Adipocyte (in vitro differentiated cells): ENCODE measurements around the gene IFT81.

Experiments
- DNase-seq: peaks from one replicate; pipeline ENCODE4 v3.0.0-alpha.2; 2015; ENCODE audit warnings: low read depth
- H3K27me3 ChIP-seq: replicated peaks from 2 replicates; pipeline ENCODE4 v1.7.0; 2013; ENCODE audit warnings: mild to moderate bottlenecking, low read length, moderate library complexity; ENCODE audit not compliant: control insufficient read depth, insufficient read depth
- H3K36me3 ChIP-seq: 2 replicates; pipeline ENCODE4 v1.7.0; 2013; ENCODE audit warnings: low read length, mild to moderate bottlenecking, moderate library complexity; ENCODE audit not compliant: control insufficient read depth, insufficient read depth, severe bottlenecking
- H3K4me1 ChIP-seq: 2 replicates; pipeline ENCODE4 v1.7.0; 2013; ENCODE audit warnings: mild to moderate bottlenecking, low read length, moderate library complexity; ENCODE audit not compliant: control insufficient read depth, insufficient read depth
- H3K4me3 ChIP-seq: 2 replicates; pipeline ENCODE4 v1.7.0; 2013; ENCODE audit warnings: mild to moderate bottlenecking, low read length, moderate library complexity
- H3K9ac ChIP-seq: 2 replicates; pipeline ENCODE4 v1.7.0; 2013; ENCODE audit warnings: mild to moderate bottlenecking, low read length, moderate library complexity
- H3K9me3 ChIP-seq: 2 replicates; pipeline ENCODE4 v1.7.0; 2013; ENCODE audit warnings: mild to moderate bottlenecking, low read length, moderate library complexity; ENCODE audit not compliant: control insufficient read depth

IFT81 gene

DNA sequence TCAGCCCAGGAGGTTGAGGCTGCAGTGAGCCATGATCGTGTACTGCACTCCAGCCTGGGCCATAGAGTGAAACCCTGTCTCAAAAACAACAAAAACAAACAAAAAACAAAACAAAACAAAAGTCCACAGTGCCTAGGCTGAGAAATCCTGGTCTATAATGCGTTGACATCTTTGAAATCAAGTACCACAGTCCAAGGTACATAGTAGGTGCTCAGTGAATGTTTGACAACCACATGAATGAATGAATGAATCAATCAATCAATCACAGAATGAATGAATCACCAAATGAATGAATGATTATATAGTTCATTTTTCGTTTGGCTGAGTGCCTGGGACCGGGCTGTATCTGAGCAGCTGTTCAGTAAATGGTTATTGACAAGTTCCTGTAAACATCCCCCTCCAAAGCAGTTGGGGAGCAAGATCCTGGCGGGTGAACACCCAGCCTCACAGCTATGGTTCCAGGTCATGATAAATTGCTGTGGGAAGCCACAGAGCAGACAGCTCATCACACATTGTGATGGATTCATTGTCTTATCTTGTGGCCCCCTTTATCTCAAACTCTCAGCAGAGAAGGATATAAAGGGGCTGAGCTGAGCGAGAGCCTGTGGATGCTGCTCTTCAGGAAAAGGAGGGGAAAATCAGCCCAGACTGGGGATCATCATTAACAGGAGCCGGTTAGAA is 30.4 kb upstream of the IFT81 start:
- DNase-seq, result no peak
- H3K36me3 ChIP-seq, result no peaks in the 10 kb centered on the region
- no peak overlapping the region for H3K4me3 ChIP-seq
- no peaks in the 10 kb centered on the region for H3K9me3 ChIP-seq
- H3K4me1 ChIP-seq, result no peaks in the 10 kb centered on the region
- peaks cover 25% of the 10 kb centered on the region for H3K27me3 ChIP-seq
- H3K9ac ChIP-seq, result no peak overlapping the region

DNA sequence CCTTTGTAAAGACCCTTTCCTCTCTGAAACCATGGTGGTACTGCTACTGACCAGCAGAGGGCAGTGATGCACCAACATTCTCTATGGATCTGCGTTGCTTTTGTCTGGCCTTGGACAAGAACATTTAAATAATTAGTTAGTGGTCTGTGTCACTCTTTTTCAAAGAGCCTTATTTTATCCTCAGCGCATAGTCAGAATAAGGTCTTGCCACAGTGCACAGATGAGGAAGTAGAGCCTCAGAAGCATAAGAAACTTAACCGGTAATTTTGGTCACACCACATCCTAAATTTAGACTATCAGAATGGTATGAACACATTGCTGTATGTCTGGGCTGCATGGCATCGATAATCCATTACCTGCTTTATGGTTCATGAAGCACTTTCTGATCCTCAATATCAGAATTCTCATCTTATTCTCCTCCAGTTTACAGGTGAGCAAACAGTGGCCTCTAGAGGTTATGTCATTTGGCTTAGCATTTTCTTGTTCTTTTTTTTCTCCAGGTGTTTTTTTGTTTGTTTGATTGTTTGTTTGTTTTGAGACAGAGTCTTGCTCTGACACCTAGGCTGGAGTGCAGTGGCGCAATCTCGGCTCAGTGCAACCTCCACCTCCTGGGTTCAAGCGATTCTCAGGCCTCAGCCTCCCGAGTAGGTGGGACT is 23.7 kb upstream of the IFT81 start:
- Histone ChIP-seq H3K9me3 (no peaks in the 10 kb centered on the region), H3K27me3 (no peaks in the 10 kb centered on the region), H3K4me3 (no peak overlapping the region), H3K9ac (peak overlapping the region; percentile 1), H3K36me3 (no peaks in the 10 kb centered on the region), H3K4me1 (peaks cover 11% of the 10 kb centered on the region)
- DNase-seq, result peak; percentile 92

DNA sequence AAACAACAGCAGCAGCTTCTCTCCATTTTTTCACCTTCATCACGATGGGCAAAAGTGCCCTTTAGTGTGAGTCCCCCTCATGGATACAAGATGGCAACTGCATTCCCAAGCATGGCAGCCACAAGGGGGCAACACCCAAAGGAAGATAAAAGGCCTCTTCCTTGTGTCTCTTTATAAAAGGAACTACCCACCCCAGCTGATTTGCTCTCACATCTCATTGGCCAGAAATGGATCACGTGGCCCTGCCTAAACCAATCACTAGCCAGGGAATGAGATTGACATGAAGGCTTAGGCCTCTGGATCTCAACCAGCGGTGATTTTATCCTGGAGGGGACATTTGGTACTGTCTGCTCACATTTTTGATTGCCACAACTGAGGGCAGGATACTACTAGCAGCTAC is 21.9 kb upstream of the IFT81 start:
- Histone ChIP-seq H3K9me3 (no peaks in the 10 kb centered on the region), H3K9ac (no peak overlapping the region), H3K27me3 (no peaks in the 10 kb centered on the region), H3K4me3 (no peak overlapping the region), H3K36me3 (no peaks in the 10 kb centered on the region), H3K4me1 (peaks cover 21% of the 10 kb centered on the region)
- DNase-seq, result peak; percentile 53

DNA sequence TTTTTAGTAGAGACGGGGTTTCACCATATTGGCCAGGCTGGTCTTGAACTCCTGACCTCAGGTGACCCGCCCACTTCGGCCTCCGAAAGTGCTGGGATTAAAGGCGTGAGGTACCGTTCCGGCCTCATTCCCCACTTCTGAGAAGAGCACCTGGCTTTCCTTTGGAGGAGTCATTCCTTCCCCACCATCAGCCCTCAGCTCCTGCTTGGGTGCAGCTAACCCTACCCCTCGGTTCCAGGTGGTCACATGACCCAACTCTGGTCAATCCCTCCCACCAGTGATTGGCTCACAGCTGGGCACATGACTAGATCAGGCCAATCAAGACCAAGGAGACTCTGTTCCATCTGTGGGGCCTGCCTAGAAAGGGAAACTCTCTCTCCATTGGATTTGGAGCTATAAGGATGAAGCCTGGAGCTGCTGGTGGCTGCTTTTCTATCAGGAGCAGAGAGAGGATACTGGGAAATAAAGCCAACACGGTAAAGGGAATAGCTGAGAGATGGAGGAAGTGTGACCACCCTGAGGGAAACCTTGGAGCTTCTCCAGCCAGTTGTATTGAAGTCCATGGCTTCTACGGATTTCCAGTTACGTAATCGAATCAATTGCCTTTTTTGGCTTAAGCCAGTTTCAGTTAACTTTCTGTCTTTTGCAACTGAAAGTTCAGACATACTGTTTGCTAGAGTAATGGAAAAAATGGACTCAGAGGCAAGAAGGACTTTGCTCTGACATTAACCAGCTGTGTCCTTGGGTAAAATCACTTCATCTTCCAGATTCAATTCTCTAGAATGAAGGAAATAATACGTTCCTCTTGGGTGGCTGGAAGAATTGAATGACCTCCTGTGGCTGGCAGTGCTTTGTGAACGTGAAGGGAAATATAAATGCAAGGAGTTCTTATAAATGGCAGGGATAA is 19.7 kb upstream of the IFT81 start:
- Histone ChIP-seq H3K4me3 (no peak overlapping the region), H3K9me3 (no peaks in the 10 kb centered on the region), H3K36me3 (no peaks in the 10 kb centered on the region), H3K9ac (peak overlapping the region; percentile 56), H3K4me1 (peaks cover 39% of the 10 kb centered on the region), H3K27me3 (no peaks in the 10 kb centered on the region)
- DNase-seq, result peak; percentile 76

DNA sequence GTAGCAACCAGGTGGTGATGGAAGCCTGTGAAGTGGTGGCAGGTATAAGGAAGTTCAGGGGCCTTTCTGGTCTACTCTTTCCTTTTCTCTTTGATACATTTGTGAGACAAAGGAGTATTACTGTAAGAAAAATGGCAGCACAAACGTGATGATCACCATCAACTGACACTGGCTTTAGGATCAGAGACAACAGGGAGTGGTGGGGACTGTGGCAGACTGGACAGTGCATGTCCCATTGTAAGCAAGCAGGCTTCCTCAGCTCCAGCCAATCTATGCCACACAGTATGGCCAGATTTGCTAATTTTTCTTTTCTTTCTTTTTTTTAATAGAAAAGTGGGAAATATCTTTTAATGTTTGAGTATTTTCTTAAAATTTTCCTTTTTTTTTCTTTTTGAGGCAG is 19.0 kb upstream of the IFT81 start:
- H3K9me3 ChIP-seq, result no peaks in the 10 kb centered on the region
- H3K4me1 ChIP-seq, result peaks cover 44% of the 10 kb centered on the region

DNA sequence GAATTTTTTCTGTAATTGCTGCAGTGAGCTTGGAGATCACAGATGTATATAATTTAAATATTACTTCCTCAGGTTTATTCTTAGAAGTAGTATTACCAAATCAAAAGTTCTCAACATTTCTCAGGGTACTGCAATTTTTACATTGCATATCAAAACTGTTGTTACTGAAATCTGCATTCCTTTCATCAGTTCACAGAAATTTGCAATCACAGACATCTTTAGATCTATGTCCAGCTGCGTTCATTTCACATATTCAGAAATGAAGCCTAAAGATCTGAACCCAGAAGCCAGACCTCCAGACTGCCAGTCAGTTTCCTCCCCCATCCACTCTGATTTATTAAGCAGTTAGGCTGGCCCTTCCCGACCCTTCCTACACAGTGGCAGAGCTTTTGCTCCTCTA is 18.2 kb upstream of the IFT81 start:
- Histone ChIP-seq H3K36me3 (no peaks in the 10 kb centered on the region), H3K9ac (no peak overlapping the region), H3K4me3 (no peak overlapping the region), H3K4me1 (peaks cover 44% of the 10 kb centered on the region), H3K27me3 (no peaks in the 10 kb centered on the region), H3K9me3 (no peaks in the 10 kb centered on the region)
- DNase-seq, result peak; percentile 69

More for the DNA sequence above, 19.0 kb upstream of the IFT81 start:
- H3K9ac ChIP-seq, result peak overlapping the region; percentile 56
- H3K27me3 ChIP-seq, result no peaks in the 10 kb centered on the region
- H3K36me3 ChIP-seq, result no peaks in the 10 kb centered on the region
- no peak overlapping the region for H3K4me3 ChIP-seq
- DNase-seq, result no peak

DNA sequence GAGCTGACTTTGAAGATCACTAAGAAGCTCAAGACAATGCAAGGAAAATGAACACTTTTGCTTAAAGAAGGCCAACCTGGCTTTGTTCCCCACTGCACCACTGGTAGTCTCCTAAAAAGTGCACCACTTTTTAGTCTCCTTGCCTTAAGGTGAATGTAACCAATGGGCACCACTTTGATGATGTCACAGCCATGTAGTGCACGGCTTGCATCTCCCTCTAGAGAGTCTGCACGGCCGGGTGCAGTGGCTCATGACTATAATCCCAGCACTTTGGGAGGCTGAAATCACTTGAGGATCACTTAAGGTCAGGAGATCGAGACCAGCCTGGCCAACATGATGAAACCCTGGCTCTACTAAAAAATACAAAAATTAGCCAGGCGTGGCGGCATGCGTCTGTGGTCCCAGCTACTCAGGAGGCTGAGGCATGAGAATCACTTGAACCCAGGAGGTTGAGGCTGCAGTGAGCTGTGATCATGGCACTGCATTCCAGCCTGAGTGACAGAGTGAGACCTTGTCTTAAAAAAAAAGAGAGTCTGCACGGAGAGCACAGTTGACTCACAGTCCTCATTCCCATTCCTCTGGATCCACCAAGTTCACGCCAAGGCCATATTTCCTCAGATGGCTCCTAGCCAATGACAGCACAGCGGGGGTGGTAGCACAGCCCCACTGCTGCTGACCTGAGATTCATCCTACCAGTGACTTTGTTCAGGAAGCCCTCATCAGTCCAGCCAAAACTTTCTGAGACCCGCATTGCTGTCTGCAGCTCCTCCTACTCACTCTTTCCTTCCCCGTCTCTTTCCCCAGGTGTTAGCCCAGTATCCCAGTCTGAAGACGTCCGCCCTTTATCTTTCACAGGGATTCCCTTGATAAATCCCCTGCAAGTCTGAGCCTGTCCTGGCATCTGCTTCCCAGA is 16.5 kb upstream of the IFT81 start:
- H3K27me3 ChIP-seq, result no peaks in the 10 kb centered on the region
- peak; percentile 87 for DNase-seq

DNA sequence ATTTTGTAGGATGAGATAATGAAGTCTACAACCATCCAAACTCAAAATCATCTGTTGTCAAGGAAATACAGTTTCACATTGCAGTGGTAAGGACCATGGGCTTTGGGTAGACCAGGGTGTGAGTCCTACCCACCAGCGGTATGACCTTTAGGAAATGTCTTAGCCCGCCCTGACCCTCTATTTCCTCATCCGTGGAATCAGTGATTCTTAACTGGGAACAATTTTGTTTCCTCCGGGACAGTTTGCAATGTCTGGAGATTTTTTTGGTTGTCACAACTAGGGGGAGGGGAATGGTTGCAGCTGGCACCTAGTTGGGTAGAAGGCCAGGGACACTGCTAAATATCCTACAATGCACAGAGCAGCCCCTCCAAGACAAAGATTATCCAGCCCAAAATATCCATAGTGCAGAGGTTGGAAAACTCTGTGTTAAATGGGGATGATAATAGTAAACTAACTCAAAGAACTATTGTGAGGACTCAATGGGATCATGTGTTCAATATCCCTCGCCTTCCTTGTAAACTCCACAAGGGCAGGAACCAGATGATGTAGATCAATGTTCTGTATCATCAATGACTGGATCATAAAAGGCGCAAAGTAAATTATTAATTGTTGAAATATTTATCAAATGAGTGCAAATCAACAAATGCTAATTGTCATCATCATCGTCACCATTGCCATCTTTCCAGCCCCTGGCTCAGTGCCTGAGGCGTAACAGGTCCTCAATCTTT is 15.7 kb upstream of the IFT81 start:
- Histone ChIP-seq H3K4me1 (peaks cover 44% of the 10 kb centered on the region), H3K9me3 (no peaks in the 10 kb centered on the region), H3K4me3 (peak overlapping the region; percentile 45), H3K36me3 (no peaks in the 10 kb centered on the region), H3K27me3 (no peaks in the 10 kb centered on the region), H3K9ac (peak overlapping the region; percentile 53)
- peak; percentile 23 for DNase-seq

More for the DNA sequence above, 16.5 kb upstream of the IFT81 start:
- Histone ChIP-seq H3K4me1 (peaks cover 44% of the 10 kb centered on the region), H3K9ac (peak overlapping the region; percentile 53), H3K4me3 (peak overlapping the region; percentile 45), H3K36me3 (no peaks in the 10 kb centered on the region), H3K9me3 (no peaks in the 10 kb centered on the region)

DNA sequence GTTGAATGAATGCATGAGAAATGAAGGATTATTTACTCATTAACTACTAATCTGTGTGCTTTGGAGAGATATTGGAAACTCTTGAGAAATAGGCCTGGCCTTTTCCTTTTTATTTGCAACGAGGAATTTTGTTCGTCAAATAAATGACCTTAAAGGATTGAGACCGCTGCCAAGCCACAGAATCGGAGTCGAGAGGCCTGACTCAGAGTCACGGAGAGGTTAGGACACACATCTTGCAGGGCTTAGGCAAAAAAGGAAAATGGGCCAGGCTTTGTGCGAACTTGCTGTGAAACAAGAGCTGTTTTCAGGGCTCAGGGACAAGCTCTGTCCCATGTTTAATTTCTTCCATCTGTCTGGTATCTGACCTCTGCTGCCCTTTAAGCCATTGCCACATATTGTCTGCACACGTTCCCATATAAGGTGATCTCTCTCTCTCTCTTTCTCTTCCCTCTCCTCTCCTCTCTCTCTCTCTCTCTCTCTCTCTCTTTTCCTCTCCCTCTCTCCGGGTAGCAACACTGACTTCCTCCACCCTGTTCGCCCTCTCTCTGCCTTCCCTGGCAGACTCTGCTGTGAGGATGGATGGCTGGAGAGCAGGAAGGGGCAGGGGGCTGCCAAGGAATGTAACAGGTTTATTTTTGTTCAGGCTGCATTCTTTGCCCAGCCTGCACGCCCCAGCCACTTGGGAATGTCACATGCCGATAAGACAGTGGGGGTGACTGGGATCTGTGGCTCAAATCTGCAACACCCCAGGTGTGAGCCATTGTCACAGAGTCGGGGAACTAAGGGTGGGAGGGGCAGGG is 14.9 kb upstream of the IFT81 start:
- Histone ChIP-seq H3K36me3 (no peaks in the 10 kb centered on the region), H3K9me3 (no peaks in the 10 kb centered on the region), H3K4me1 (peaks cover 44% of the 10 kb centered on the region), H3K9ac (peak overlapping the region; percentile 83), H3K27me3 (no peaks in the 10 kb centered on the region), H3K4me3 (peak overlapping the region; percentile 61)
- peak; percentile 99 for DNase-seq
